COLO668 (cell line): Measurements from ENCODE around the gene CD207.

ENCODE experiments used
- DNase-seq: peaks from one replicate; lab custom pipeline; 2025; ENCODE audit not compliant: unreplicated experiment; lab: John Stamatoyannopoulos, UW

Gene CD207

GRCh38 chr2:70795164-70795995 is 40.2 kb downstream of the CD207 start:
- no peak for DNase-seq

DNA sequence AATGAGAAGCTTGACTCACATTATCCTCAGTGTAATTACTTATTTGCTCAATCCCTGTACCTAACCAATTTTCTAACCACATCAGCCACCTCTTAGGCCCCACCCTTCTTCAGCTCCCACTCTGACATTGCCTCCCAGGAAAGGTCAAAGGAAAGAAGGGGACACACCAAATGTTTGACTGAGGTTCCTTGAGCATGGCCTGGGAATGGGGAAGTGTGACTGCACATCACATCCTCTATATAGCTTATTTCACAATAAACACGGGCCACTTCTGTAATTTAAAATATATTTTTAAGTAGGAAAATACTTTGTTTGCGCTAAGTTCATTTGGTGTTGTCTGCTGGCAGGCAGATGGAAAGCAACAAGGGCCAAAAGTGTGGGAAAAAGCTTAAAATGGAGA is 42.2 kb downstream of the CD207 start:
- DNase-seq = no peak

GRCh38 chr2:70790136-70790828 is 45.3 kb downstream of the CD207 start, which contains the start of gene FIGLA:
Gene FIGLA, minus strand, starts transcription at chr2:70790643. Its CDS starts 5 bp downstream, at chr2:70790638.
- peak; percentile 47 for DNase-seq

DNA sequence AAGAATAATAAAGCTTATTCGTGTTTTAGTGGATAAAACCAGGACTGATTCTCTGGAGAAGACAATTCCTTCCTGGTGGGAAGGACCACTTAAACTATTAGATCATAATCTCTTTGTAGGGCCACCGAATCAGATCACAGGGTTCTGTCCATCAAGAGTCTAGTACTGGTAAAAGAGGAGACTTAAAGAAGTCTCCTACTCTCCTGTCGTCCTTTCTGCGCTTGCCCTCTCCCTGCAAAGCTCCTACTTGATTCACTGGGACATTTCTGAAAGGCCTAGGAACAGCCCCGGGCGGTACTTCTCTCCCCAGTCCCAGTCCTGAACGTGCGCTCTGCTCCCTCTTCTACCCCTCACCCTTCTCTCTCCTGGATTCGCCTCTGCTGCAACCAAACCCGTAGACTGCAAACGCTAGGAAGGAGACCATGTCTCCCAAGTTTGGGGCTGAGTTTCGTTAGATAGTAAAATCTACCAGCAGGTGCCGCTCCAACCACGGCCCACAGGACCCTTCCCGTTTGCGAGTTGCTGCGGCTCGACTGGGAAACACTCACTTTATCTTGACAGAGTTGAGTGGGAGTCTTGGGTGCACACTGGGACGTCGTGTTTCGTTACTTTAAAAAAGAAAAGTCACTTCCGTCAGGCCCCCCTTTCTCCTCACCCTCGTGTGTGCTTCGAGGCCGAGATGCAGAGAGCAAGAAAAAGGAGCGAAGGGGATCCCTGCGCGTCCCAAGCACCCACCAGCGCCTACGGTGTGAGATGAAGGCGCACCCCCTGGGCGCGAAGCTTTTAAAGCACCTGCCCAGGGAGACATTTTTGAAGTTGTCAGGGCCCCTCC is 46.1 kb downstream of the CD207 start:
- peak; percentile 71 for DNase-seq

DNA sequence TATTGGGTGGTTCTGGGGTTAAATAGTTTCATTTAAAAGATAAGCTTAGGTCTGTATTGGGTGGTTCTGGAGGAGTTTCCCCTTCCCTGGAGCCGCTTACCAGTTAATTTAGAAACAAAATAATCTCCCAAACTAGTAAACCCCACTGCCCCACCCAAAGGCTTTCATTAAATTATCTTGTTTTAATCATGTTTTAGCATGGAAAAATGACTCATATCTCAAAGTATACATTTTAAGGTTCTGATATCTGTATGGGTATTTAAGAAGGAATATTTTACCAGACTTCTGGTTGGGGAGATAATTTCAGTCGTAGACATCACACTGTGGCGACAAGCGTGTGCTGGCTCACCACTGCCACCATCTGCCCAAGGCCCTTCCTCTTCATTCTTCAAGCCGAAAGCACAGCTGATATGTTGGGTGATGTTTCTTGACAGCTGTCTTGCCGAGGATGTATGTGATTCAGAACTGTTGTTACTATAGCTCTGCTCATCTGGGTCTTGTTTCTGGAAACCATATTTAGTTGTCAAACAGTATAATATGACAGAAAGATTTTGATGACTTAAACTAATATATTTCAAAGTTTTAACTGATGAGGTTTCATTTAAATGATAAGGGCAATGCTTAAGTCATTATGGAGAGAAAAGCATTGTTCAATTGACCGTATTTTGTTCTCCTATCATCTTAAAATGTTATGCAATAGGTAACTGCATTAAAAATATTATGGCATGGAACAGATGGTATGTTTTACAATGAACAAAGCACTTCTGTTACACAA is 50.3 kb downstream of the CD207 start:
- DNase-seq = peak; percentile 25

DNA sequence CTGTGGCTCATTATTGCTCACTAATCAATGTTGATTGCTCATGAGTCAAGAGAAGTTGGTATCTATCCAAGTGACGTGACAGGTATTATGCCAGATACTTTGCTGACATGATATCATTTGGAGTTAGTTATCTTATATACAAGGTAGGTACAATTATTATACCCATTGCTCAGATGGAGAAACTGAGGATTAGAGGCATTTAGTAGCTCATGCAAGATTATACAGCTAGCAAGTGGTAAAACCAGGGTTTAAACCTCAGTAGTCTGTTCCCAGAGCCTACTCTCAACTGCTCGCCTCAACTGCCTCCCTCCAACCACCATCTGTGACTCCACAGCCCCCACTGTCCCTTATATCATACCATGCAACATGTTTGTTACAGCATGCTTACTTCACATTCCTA is 51.3 kb downstream of the CD207 start:
- DNase-seq = no peak
